A549 treated with CORT108297 at 1 μM for 4 hours (cell line): ENCODE results near the gene TBC1D17. TPM values are rescaled to one million over a fixed set of nuclear protein-coding genes. Genes with fewer than 3 reads are reported as not detected.

Source experiments
- total RNA-seq: library from RNA; stranded (reverse); fragments of 200-300 nt; extraction: Qiagen RNA extraction; gene quantifications from 5 replicates; pipeline ENCODE4 v1.2.3, GENCODE V29; 2022

TBC1D17 gene
- 20.1 to 24.1 TPM (median 23.8 TPM) in 5 replicates for total RNA-seq

GRCh38 chr19:49877020-49877878 is at the start of gene TBC1D17, which contains the start of gene AKT1S1:
Gene TBC1D17 (plus strand): TSS chr19:49877702. CDS start chr19:49877724, 22 bp downstream.
Gene AKT1S1 (minus strand): TSS chr19:49877355. CDS start chr19:49873295, 4,060 bp downstream.

GRCh38 chr19:49850487-49851342 is 26.8 kb upstream of the TBC1D17 start, which contains the start of gene PTOV1:
Gene PTOV1 (plus strand): TSS chr19:49851159.

GRCh38 chr19:49866933-49867782 is 10.3 kb upstream of the TBC1D17 start, which contains the start of gene PNKP:
Gene PNKP (minus strand): TSS chr19:49867576. CDS start chr19:49867204, 372 bp downstream.

GRCh38 chr19:49896863-49897621 is 19.5 kb downstream of the TBC1D17 start, which contains the start of gene IL4I1:
Gene IL4I1 (minus strand): TSS chr19:49896887. CDS start chr19:49896160, 727 bp downstream.

GRCh38 chr19:49929121-49929610 is 51.7 kb downstream of the TBC1D17 start, which contains the start of the genes ATF5 and NUP62:
Gene ATF5 (plus strand): TSS chr19:49929205. CDS start chr19:49930851, 1,646 bp downstream.
Gene NUP62 (minus strand): TSS chr19:49929504. CDS start chr19:49909807, 19,697 bp downstream.

Other genes with a start within 250 kb of the TBC1D17 start
- gene RRAS, start 237.6 kb upstream of the TBC1D17 start, total RNA-seq, result 89.9 to 139 TPM (median 135 TPM) in 5 replicates
- gene SCAF1, start 235.5 kb upstream of the TBC1D17 start, total RNA-seq, result 45.2 to 75.9 TPM (median 67.4 TPM) in 5 replicates
- gene IRF3, start 211.8 kb upstream of the TBC1D17 start, total RNA-seq, result 102 to 117 TPM (median 111 TPM) in 5 replicates
- 56.3 to 78.7 TPM (median 72.9 TPM) in 5 replicates for gene BCL2L12, start 211.8 kb upstream of the TBC1D17 start, total RNA-seq
- 387 to 457 TPM (median 414 TPM) in 5 replicates for gene PRMT1, start 200.4 kb upstream of the TBC1D17 start, total RNA-seq
- 3.4 to 6.5 TPM (median 6.0 TPM) in 5 replicates for gene ADM5, start 188.1 kb upstream of the TBC1D17 start, total RNA-seq
- 12.0 to 15.0 TPM (median 12.8 TPM) in 5 replicates for gene CPT1C, start 186.6 kb upstream of the TBC1D17 start, total RNA-seq
- not detected in 5 replicates for gene TSKS, start 114.4 kb upstream of the TBC1D17 start, total RNA-seq
- gene AP2A1, start 110.7 kb upstream of the TBC1D17 start, total RNA-seq, result 40.6 to 58.3 TPM (median 56.1 TPM) in 5 replicates
- gene FUZ, start 64.4 kb upstream of the TBC1D17 start, total RNA-seq, result 12.8 to 15.6 TPM (median 15.3 TPM) in 5 replicates
- gene MED25, start 59.4 kb upstream of the TBC1D17 start, total RNA-seq, result 45.5 to 76.6 TPM (median 69.6 TPM) in 5 replicates
- 106 to 161 TPM (median 152 TPM) in 5 replicates for gene PTOV1, start 26.5 kb upstream of the TBC1D17 start, total RNA-seq
- gene PNKP, start 10.1 kb upstream of the TBC1D17 start, total RNA-seq, result 40.8 to 62.1 TPM (median 54.2 TPM) in 5 replicates
- gene AKT1S1, start 347 bp upstream of the TBC1D17 start, total RNA-seq, result 66.3 to 120 TPM (median 113 TPM) in 5 replicates
- gene IL4I1, start 19.2 kb downstream of the TBC1D17 start, total RNA-seq, result 0.61 to 1.2 TPM (median 0.96 TPM) in 5 replicates
- 47.9 to 57.1 TPM (median 54.0 TPM) in 5 replicates for gene ATF5, start 51.5 kb downstream of the TBC1D17 start, total RNA-seq
- 74.2 to 98.4 TPM (median 95.7 TPM) in 5 replicates for gene NUP62, start 51.8 kb downstream of the TBC1D17 start, total RNA-seq
- gene SIGLEC11, start 83.5 kb downstream of the TBC1D17 start, total RNA-seq, result not detected in 5 replicates
- 39.7 to 45.9 TPM (median 41.5 TPM) in 5 replicates for gene VRK3, start 147.7 kb downstream of the TBC1D17 start, total RNA-seq
- gene ZNF473, start 148.3 kb downstream of the TBC1D17 start, total RNA-seq, result 6.8 to 11.0 TPM (median 10.0 TPM) in 5 replicates